ENCODE data around the gene SCARF2.

SCARF2 gene

GRCh38 chr22:20436768-20437612, 635 bp downstream of the SCARF2 start:
- no peak for TF ChIP-seq CTCF (IDR thresholded peaks at IDR 0.05; ENCODE audit: low read depth, low read length)
- no peak for DNase-seq (ENCODE audit: extremely low read depth, low read depth)

- TF ChIP-seq CTCF (IDR thresholded peaks at IDR 0.05; ENCODE audit: low read depth, low read length) = no peak
- no peak for DNase-seq (ENCODE audit: extremely low read depth, low read depth)
These were observed 1.3 kb downstream of the SCARF2 start for GRCh38 chr22:20436307-20436767.

- TF ChIP-seq CTCF (IDR thresholded peaks at IDR 0.05; ENCODE audit: low read depth, low read length) = no peak
- no peak for DNase-seq (ENCODE audit: extremely low read depth, low read depth)
These were observed 2.0 kb downstream of the SCARF2 start for GRCh38 chr22:20435436-20436306.

- no peak for TF ChIP-seq CTCF (IDR thresholded peaks at IDR 0.05; ENCODE audit: low read depth, low read length)
- DNase-seq (ENCODE audit: extremely low read depth, low read depth) = no peak
These were observed 2.9 kb downstream of the SCARF2 start for GRCh38 chr22:20434773-20435172.

GRCh38 chr22:20434264-20434751, 3.3 kb downstream of the SCARF2 start:
- no peak for TF ChIP-seq CTCF (IDR thresholded peaks at IDR 0.05; ENCODE audit: low read depth, low read length)

GRCh38 chr22:20433686-20434241, 3.9 kb downstream of the SCARF2 start:
- no peak for TF ChIP-seq CTCF (IDR thresholded peaks at IDR 0.05; ENCODE audit: low read depth, low read length)
- no peak for DNase-seq (ENCODE audit: extremely low read depth, low read depth)

More at GRCh38 chr22:20434264-20434751, 3.3 kb downstream of the SCARF2 start:
- no peak for DNase-seq (ENCODE audit: extremely low read depth, low read depth)

Data from AG09319 (cell line).